Esophagus muscularis mucosa (tissue), 3 donors: Measurements from ENCODE around the gene PKMYT1.

Experiments
- CTCF ChIP-seq, 3 experiments: fragments of 200-600 bp in 2 of 3; fragments of 450-650 bp in 1 of 3; sonication (generic) in 2 of 3; IDR thresholded peaks; one replicate each; pipeline ENCODE4 v1.5.1; 2017 to 2019; ENCODE audit warnings: antibody characterized with exemption in 3 of 3, mild to moderate bottlenecking in 2 of 3, moderate library complexity in 1 of 3
- POLR2A ChIP-seq: fragments of 450-650 bp; IDR thresholded peaks from one replicate; pipeline ENCODE4 v1.6.1; 2017; ENCODE audit warnings: antibody characterized with exemption, moderate library complexity, mild to moderate bottlenecking, low read depth
- POLR2AphosphoS5 ChIP-seq, 2 donors: sonication (generic); formaldehyde crosslinking; IDR thresholded peaks; one replicate each; pipeline ENCODE4 v1.6.1; 2017; ENCODE audit warnings: antibody characterized with exemption in 2 of 2

- TF ChIP-seq CTCF (IDR thresholded peaks at IDR 0.05) = peak; percentile 76 to 88 (median 81)
- TF ChIP-seq POLR2A = no peak
- TF ChIP-seq POLR2AphosphoS5 (IDR thresholded peaks at IDR 0.05) = peak; percentile 39 to 56
Measured at GRCh38 chr16:3027983-3028715, 47.9 kb upstream of the PKMYT1 start.
